Urinary bladder (tissue), 4 donors: Measurements from ENCODE around the gene EPB41L4A. TPM values are rescaled to one million over a fixed set of nuclear protein-coding genes. Genes with fewer than 3 reads are reported as not detected.
"Not testable (repeated sequence)": the region's sequence is repeated elsewhere in the genome, so short reads cannot be mapped to it uniquely, and the experiment has no call there.

Experiments used
- DNase-seq: peaks from one replicate; pipeline ENCODE4 v3.0.0-alpha.2; 2015; ENCODE audit errors: extremely low spot score
- H3K27ac ChIP-seq: one replicate; pipeline ENCODE4 v1.5.1; 2013; ENCODE audit warnings: low read depth, mild to moderate bottlenecking, moderate library complexity
- H3K36me3 ChIP-seq: one replicate; pipeline ENCODE4 v1.6.1; 2013; ENCODE audit warnings: mild to moderate bottlenecking, moderate library complexity; ENCODE audit not compliant: insufficient read depth
- H3K4me1 ChIP-seq: one replicate; pipeline ENCODE4 v1.6.1; 2013; ENCODE audit warnings: mild to moderate bottlenecking, moderate library complexity; ENCODE audit not compliant: insufficient read depth
- H3K4me3 ChIP-seq: one replicate; pipeline ENCODE4 v1.5.1; 2013; ENCODE audit warnings: low read depth, low read length
- WGBS: extraction: QIAGEN DNeasy Blood & Tissue Kit; methylation state at CpG from one replicate; pipeline ENCODE4 v1.1.7; 2013; 5-methylcytosine and 5-hydroxymethylcytosine counted together
- polyA plus RNA-seq: library from polyadenylated mRNA; stranded (reverse); fragments of 200-250 nt; gene quantifications from one replicate; pipeline ENCODE4 v1.2.3, GENCODE V29; 2013
- total RNA-seq: library from RNA; depleted of rRNA; stranded (reverse); fragments of >200 nt; gene quantifications from one replicate; pipeline ENCODE4 v1.2.3, GENCODE V29; 2014
- donor health status: healthy with polysubstance abuse.
- donor health status: healthy.

Gene EPB41L4A
- total and polyA plus RNA-seq, 2 donors: 5.0 to 49.4 TPM

DNA sequence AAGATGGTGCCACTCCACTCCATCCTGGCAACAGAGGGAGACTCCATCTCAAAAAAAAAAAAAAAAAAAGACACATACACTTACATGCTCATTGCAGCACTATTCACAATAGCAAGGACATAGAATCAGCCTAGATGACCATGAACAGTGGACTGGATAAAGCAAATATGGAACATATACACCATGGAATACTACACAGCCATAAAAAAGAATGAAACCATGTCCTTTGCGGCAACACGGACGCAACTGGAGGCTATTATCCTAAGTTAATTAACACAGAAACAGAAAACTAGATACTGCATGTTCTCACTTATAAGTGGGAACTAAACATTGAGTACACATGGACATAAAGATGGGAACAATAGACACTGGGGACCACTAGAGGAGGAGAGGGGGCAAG is 210.9 kb downstream of the EPB41L4A start:
- not testable (repeated sequence) for H3K4me1 ChIP-seq, H3K27ac ChIP-seq, DNase-seq, H3K36me3 ChIP-seq, H3K4me3 ChIP-seq
- WGBS: 97% methylated on average over 3 of the region's 3 CpGs

DNA sequence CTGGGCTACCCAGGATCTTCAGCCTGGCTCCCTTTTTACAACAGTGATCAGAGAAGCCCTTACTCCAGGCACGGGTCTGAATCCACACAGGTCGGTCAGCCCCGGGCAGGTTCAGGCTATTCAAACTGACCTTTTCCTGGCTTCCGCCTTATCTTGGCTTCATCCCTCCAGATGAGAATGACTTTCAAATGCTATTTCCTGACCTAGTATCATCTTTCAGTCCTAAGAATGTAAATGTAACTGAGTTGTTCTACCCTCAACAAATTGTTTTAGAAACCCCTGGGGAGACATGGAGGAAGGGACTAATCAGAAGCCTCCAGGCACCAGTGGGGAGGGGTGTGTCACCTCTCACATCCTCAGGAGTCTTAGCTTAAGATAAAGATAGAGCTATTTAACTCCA is 213.2 kb downstream of the EPB41L4A start:
- no peak overlapping the region for H3K27ac ChIP-seq
- H3K36me3 ChIP-seq: peaks cover 1% of the 10 kb centered on the region
- no peak overlapping the region for H3K4me3 ChIP-seq
- 51% methylated on average over 4 of the region's 4 CpGs for WGBS
- DNase-seq: no peak
- H3K4me1 ChIP-seq: no peaks in the 10 kb centered on the region

DNA sequence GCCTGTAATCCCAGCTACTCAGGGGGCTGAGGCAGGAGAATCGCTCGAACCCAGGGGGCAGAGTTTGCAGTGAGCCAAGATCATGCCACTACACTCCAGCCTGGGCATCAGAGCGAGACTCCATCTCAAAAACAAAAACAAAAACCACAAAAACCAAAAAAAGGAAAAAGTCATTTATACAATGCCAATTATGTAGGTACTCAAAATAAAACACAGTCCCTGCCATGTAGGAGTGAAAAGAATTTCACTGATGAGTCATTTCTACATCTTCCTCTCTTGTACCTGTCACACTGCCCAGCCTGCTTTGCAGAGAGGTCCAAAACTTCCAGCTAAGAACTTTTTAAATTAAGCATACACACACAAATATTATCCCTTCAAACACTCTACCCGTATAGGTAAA is 215.8 kb downstream of the EPB41L4A start:
- no peak overlapping the region for H3K4me3 ChIP-seq
- no peaks in the 10 kb centered on the region for H3K4me1 ChIP-seq
- H3K36me3 ChIP-seq: peaks cover 1% of the 10 kb centered on the region
- no peak for DNase-seq
- 92% methylated on average over 4 of the region's 4 CpGs for WGBS
- no peak overlapping the region for H3K27ac ChIP-seq

DNA sequence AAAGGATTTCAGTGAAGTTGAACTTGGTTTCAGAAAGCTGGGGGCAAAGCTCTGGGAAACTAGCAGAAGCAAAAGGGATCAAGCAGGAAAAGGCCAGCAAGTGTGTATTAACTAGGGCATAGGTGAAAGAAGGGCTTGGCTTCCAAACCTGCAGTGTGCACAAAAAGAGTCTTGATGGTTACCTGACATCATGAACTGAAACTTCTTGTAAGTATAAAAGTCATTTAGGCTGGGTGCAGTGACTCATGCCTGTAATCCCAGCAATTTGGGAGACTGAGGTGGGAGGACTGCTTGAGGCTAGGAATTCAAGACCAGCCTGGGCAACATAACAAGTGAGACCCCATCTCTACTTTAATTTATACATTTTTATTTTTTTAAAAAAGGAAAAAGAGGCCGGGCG is 216.4 kb downstream of the EPB41L4A start:
- 99% methylated on average over 2 of the region's 2 CpGs for WGBS
- no peak for DNase-seq
- Histone ChIP-seq H3K4me3 (no peak overlapping the region), H3K36me3 (peaks cover 1% of the 10 kb centered on the region), H3K4me1 (no peaks in the 10 kb centered on the region), H3K27ac (no peak overlapping the region)

DNA sequence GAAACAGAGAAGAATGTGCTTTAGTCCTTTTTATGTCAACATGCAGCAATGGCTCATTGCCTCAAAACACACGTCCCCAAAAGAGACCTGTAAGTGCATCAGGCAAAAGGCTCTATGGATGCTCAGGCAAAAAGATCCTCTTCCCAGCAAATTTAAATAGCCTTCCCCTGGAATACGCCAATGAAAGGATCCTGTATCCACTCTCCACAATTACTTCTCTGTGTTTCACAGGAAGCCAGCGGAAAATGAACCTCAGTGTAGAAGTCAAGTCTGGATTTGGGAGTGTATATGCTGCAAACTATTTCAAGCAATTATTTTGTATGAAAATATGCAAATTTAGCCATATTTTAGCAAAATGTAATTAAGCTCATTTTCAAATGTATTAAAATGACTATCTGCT is 217.9 kb downstream of the EPB41L4A start:
- H3K36me3 ChIP-seq: peaks cover 1% of the 10 kb centered on the region
- H3K4me1 ChIP-seq: no peaks in the 10 kb centered on the region
- no peak for DNase-seq
- 88% methylated on average over 3 of the region's 3 CpGs for WGBS
- H3K27ac ChIP-seq: no peak overlapping the region
- no peak overlapping the region for H3K4me3 ChIP-seq

DNA sequence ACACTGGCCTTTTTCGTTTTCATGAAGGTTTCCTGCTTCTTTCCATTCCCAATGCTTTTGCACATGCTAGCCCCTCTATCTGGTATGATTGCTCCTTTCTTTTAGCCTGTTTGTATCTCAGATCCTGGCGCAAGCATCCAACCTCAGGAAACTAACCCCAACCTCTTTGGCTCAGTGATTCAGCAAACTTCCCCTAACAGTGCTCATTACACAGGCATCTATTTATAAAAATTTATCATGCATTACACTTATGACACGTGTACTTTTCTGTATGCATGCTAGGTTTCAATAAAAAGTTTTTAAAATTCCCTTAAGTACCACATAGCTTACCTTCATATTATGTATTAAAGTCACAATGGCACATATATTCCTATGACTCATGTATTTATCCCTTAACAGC is 218.9 kb downstream of the EPB41L4A start:
- WGBS: 91% methylated on average over 3 of the region's 3 CpGs
- Histone ChIP-seq H3K36me3 (peaks cover 1% of the 10 kb centered on the region), H3K4me1 (no peaks in the 10 kb centered on the region), H3K4me3 (no peak overlapping the region), H3K27ac (no peak overlapping the region)
- no peak for DNase-seq

DNA sequence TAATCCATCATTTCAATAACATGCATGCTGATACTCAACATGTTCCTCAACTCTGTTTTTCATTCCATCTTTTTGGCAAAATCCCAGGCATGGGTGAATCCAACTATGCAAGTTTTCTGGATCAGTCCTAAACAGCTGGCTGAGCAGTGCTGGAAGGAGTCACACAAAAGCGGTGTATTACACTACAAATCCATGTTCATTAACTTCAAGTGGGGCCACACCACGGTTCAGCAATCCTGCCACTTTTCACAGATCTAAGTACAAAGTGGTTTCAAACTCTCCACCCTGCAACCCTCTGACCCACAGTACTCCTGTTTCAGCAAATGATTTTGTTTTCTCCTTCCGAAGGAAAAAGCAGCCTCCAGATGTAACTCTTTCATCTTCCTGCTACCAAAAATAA is 222.5 kb downstream of the EPB41L4A start:
- peaks cover 2% of the 10 kb centered on the region for H3K36me3 ChIP-seq
- 71% methylated on average over 3 of the region's 3 CpGs for WGBS
- H3K4me3 ChIP-seq: no peak overlapping the region
- no peak overlapping the region for H3K27ac ChIP-seq
- H3K4me1 ChIP-seq: no peaks in the 10 kb centered on the region
- DNase-seq: no peak

DNA sequence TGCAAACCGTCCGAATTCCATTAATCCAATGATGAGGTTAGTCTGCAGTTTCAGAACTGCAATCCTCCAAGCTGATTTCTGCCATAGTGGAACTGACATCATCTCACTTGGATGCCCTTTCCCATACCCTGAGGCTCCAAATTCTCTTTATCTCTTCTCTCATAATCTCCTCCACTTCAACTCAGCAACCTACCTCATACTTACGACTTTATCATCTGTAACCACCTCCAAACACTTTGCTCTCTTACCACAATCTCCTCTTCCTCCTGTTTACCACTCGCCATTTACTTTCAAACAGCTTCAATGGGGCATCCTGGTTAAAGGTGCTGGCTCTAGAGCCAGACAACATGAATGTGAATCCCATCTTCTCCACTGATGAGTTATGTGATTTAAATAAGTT is 223.2 kb downstream of the EPB41L4A start:
- Histone ChIP-seq H3K4me3 (no peak overlapping the region), H3K36me3 (peaks cover 2% of the 10 kb centered on the region), H3K4me1 (no peaks in the 10 kb centered on the region), H3K27ac (no peak overlapping the region)
- WGBS: 85% methylated on average over 4 of the region's 4 CpGs
- no peak for DNase-seq

DNA sequence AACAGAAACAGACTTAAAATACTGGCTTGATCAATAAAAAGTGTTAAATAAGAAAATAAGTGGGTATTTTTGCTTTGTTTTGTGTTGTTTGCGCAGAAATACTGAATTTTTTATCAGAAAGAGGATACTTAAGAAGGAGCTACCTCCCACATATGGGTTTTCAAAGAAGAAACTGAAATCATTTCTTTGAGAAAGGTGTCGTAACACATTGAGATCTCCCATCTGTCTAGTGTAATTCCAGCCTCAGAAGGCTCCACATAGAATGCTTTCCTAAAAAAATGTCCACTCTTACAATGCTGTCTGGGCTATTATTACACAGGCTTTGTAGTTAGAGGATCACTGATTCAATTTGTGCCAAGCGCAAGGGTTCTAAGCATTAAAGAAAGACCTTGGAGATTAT is 226.2 kb downstream of the EPB41L4A start:
- DNase-seq: no peak
- no peak overlapping the region for H3K4me3 ChIP-seq
- no peaks in the 10 kb centered on the region for H3K4me1 ChIP-seq
- 91% methylated on average over 3 of the region's 3 CpGs for WGBS
- H3K36me3 ChIP-seq: peaks cover 2% of the 10 kb centered on the region
- H3K27ac ChIP-seq: no peak overlapping the region

DNA sequence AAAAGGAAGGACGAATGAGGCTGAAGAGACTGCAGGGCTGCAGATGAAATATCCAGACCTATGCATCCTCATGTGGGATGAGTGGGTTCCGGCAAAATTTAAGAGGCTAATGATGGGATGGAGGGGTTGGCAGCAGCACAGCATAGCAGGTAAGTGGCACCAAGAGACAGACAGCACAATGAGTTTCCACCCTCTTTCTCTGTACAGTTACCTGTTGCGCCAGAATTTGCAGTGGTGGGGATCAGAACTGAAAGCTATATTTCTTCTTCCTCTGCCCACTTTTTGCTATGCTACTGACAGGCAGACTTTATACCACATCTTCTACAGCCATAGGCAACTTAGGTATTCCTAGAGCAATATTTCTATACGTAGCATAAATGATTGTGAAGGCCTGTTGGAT is 227.0 kb downstream of the EPB41L4A start:
- no peak for DNase-seq
- Histone ChIP-seq H3K27ac (no peak overlapping the region), H3K4me1 (no peaks in the 10 kb centered on the region), H3K4me3 (no peak overlapping the region), H3K36me3 (peaks cover 2% of the 10 kb centered on the region)
- 91% methylated on average over 4 of the region's 4 CpGs for WGBS

DNA sequence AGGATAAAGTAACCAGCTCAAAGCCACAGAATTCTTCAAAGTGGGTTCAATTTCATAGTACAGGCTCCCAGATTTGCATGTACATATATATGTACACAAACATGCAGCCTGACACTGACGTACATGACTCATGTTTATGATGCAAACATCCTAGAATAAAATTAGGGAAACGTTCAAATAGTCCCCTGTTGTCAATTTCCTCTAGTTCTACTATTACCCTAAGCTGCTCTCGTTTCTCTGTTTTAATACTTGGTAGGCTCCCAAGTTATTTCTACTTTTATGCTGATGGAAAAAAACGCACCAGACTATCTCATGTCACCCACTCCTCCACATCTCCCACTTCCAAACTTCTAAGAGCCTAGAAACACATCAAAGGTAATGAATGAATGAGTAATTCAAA is 229.7 kb downstream of the EPB41L4A start:
- WGBS: 69% methylated on average over 4 of the region's 4 CpGs
- no peak overlapping the region for H3K27ac ChIP-seq
- no peaks in the 10 kb centered on the region for H3K36me3 ChIP-seq
- H3K4me3 ChIP-seq: no peak overlapping the region
- no peaks in the 10 kb centered on the region for H3K4me1 ChIP-seq
- no peak for DNase-seq

DNA sequence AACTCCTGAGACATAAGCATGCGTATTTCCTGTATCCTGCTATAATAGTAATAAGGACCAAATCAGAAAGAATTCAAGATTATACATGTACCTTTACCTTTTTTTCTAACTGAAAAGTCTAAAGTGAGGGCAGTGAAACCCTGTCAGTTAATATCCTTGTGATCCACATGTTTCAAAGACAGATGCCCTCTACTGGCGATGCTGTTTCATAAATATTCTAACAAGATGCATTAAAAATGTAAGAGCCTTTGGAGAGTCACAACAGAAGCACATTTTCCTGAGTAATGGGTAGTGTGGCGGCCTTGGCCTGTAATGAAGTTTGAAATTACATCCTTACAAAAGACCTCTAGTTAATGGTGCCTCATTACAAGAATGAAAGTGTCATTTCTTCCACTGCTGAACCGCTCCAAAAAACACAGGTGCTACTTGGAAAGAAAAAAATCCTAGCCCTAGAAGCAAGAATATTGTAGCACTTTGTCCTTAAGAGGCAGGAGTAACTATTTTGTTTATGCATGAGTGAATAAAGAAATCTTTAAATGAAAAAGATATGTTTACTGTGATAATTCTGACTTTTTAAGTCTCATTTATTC is 232.6 kb downstream of the EPB41L4A start:
- Histone ChIP-seq H3K36me3 (no peaks in the 10 kb centered on the region), H3K4me3 (no peak overlapping the region), H3K4me1 (no peaks in the 10 kb centered on the region), H3K27ac (no peak overlapping the region)
- no peak for DNase-seq
- 73% methylated on average over 4 of the region's 4 CpGs for WGBS

DNA sequence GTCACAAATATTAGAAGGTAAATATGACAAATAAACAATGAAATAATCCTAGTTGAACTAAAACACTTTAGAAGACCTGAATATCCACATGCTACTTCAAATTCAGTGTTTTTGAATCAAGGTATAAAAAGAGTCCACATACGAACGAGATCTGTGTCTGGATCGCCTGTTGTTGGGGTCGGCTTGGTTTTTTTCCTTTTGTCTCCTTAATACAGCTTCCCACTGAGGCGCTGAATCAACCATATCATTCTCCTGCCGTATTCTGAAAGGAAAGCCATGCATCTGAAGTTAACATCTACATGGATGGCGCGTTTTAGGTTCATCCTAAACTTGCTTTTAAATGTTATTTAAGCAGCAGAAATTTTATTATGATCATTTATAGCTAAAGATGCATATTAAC is 235.2 kb downstream of the EPB41L4A start:
- no peak overlapping the region for H3K4me3 ChIP-seq
- H3K27ac ChIP-seq: no peak overlapping the region
- no peaks in the 10 kb centered on the region for H3K4me1 ChIP-seq
- WGBS: 86% methylated on average over 8 of the region's 8 CpGs
- H3K36me3 ChIP-seq: no peaks in the 10 kb centered on the region
- no peak for DNase-seq

DNA sequence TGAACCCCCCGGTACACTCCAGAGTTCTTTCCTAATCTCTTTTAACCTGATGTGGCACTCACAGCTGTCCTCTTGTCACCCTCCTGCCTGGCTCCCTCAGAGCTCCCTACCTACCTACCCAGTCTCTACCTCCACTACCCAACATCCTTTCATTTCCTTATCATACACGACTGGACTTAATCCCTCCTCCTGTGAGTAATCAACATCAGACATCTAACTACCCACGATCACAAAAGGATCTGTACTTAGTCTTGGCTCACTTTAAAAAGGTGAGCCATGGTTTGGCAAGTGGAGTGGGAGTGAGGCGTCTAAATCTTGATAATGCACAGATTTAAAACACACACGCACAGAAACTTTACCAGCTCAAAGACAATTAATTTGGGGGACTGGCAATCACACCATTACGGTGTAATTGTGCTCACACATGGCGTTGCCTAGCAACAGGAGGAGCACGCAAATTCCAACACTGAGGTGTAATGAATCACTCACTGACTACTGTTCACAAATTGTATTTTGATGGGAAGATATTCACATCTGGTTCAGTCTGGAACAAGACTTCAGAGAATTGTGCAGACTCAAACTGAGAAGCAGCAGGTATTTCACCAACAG is 235.9 kb downstream of the EPB41L4A start:
- WGBS: 47% methylated on average over 8 of the region's 8 CpGs
- no peak for DNase-seq
- Histone ChIP-seq H3K27ac (no peak overlapping the region), H3K4me1 (no peaks in the 10 kb centered on the region), H3K4me3 (no peak overlapping the region), H3K36me3 (no peaks in the 10 kb centered on the region)

DNA sequence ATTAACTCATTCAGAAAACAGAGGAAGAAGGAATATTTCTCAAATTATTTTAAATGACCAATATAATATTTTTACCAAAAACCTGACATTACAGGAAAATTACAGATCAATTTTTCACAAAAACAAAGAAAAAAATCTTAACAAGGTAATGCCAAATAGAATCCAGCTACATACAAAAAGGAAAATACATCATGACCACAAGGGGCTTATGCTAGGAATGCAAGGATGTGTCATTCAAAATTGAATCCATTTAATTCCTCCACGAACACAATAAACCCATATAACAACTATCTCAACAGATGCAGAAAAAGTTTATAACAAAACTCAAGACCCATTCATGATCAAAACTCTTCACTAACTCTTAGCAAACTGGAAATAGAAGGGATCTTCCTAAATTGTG is 239.8 kb downstream of the EPB41L4A start:
- DNase-seq: no peak
- Histone ChIP-seq H3K27ac (no peak overlapping the region), H3K36me3 (no peaks in the 10 kb centered on the region), H3K4me3 (no peak overlapping the region), H3K4me1 (no peaks in the 10 kb centered on the region)
- 80% methylated on average over 1 of the region's 1 CpG for WGBS
